K562 (cell line): ENCODE data around the gene AFF2. TPM values are rescaled to one million over a fixed set of nuclear protein-coding genes. Genes with fewer than 3 reads are reported as not detected.

Experiments used
- ATAC-seq: fragments of 200-7000 bp; cut with Tn5 transposase; 3 replicates; pipeline ENCODE4 v1.9.1; 2020; ENCODE audit warnings: moderate library complexity
- BruUV-seq: library from RNA; stranded (reverse); fragments of 400-500 nt; replicated peaks from 2 replicates; lab custom pipeline; 2021; lab: Mats Ljungman, UMichigan
- CTCF ChIA-PET: fragments of 300-600 bp; formaldehyde crosslinking; extraction: SDS; loops from one replicate; lab custom pipeline; 2021; ENCODE audit warnings: low intra/inter-chr PET ratio; lab: Yijun Ruan, JAX
- POLR2A ChIA-PET: fragments of 300-600, 350-650 bp; sonication (Branson Sonifier 250); formaldehyde crosslinking; extraction: SDS; loops from one replicate; lab custom pipeline; 2021; ENCODE audit warnings: antibody characterized with exemption, inconsistent platforms; lab: Yijun Ruan, JAX
- DNase-seq, 4 experiments: peaks; one replicate each; pipeline versions ENCODE4 v3.0.0 to v3.0.0-alpha.2; 2011 to 2018; ENCODE audit warnings: low spot score in 3 of 4, mixed read lengths in 3 of 4; ENCODE audit errors: extremely low read depth in 1 of 4
- FAIRE-seq: peaks from 2 replicates; lab custom pipeline; 2011; peaks lifted over from hg19 to GRCh38; lab: Jason Lieb, UNC
- H2AFZ ChIP-seq: 2 replicates; pipeline ENCODE4 v1.6.0; 2011; ENCODE audit warnings: low read depth, low read length, control low read depth, inconsistent platforms
- H3K27ac ChIP-seq: fragments of 200-600 bp; 3 replicates; pipeline ENCODE4 v1.8.0; 2011; ENCODE audit warnings: low read depth, mild to moderate bottlenecking, control low read depth, inconsistent platforms, low read length, moderate library complexity, mixed read lengths; ENCODE audit errors: extremely low read depth
- H3K27me3 ChIP-seq, 2 experiments: fragments of 300-600 bp in 1 of 2; 2 replicates in 1 of 2; 3 replicates in 1 of 2; pipeline versions ENCODE4 v1.6.0 to v1.8.0; 2011; ENCODE audit warnings: inconsistent platforms in 2 of 2, low read length in 2 of 2, mild to moderate bottlenecking in 1 of 2, mixed read lengths in 1 of 2, moderate library complexity in 1 of 2; ENCODE audit not compliant: control insufficient read depth in 2 of 2, insufficient read depth in 2 of 2
- H3K36me3 ChIP-seq: fragments of 300-600 bp; 3 replicates; pipeline ENCODE4 v1.8.0; 2011; ENCODE audit warnings: mild to moderate bottlenecking, low read length, inconsistent platforms; ENCODE audit not compliant: control insufficient read depth, insufficient read depth
- H3K4me1 ChIP-seq, 2 experiments: fragments of 200-600 bp in 1 of 2; replicated peaks in 1 of 2; 2 replicates in 1 of 2; 3 replicates in 1 of 2; pipeline versions ENCODE4 v1.5.1 to v1.8.0; 2011; ENCODE audit warnings: inconsistent platforms in 2 of 2, low read length in 2 of 2, mild to moderate bottlenecking in 1 of 2, mixed read lengths in 1 of 2, moderate library complexity in 1 of 2; ENCODE audit not compliant: control insufficient read depth in 2 of 2, insufficient read depth in 2 of 2
- H3K4me2 ChIP-seq: 2 replicates; pipeline ENCODE4 v1.6.1; 2011; ENCODE audit warnings: low read length, control low read depth, inconsistent platforms, mixed read lengths; ENCODE audit not compliant: insufficient read depth
- H3K4me3 ChIP-seq: fragments of 200-600 bp; sonication (generic), shearing (Covaris generic); 2 replicates; pipeline ENCODE4 v1.5.1; 2016; ENCODE audit warnings: control low read depth, inconsistent platforms
- H3K79me2 ChIP-seq: fragments of 200-600 bp; 3 replicates; pipeline ENCODE4 v1.8.0; 2011; ENCODE audit warnings: low read length, inconsistent platforms; ENCODE audit not compliant: control insufficient read depth, insufficient read depth
- H3K9ac ChIP-seq, 2 experiments: 2 replicates each; pipeline versions ENCODE4 v1.6.0 to v1.6.1; 2011; ENCODE audit warnings: low read depth in 2 of 2, low read length in 2 of 2, control low read depth in 1 of 2, inconsistent platforms in 1 of 2, mild to moderate bottlenecking in 1 of 2, mixed read lengths in 1 of 2; ENCODE audit not compliant: insufficient read depth in 1 of 2
- H3K9me1 ChIP-seq: one replicate; pipeline ENCODE4 v1.6.0; 2011; ENCODE audit warnings: inconsistent platforms, mild to moderate bottlenecking, low read length, moderate library complexity; ENCODE audit not compliant: control insufficient read depth, insufficient read depth
- H3K9me3 ChIP-seq: replicated peaks from 2 replicates; pipeline ENCODE4 v1.5.1; 2011; ENCODE audit warnings: low read depth, low read length, inconsistent platforms; ENCODE audit not compliant: control insufficient read depth, insufficient read depth
- H4K20me1 ChIP-seq: replicated peaks from 2 replicates; pipeline ENCODE4 v1.6.1; 2011; ENCODE audit warnings: low read length, inconsistent platforms, mixed read lengths; ENCODE audit not compliant: control insufficient read depth, insufficient read depth
- ARID3B ChIP-seq: fragments of 250-450 bp; sonication (Bioruptor Pico); IDR thresholded peaks from 2 replicates; pipeline ENCODE4 v1.4.0; 2020; ENCODE audit warnings: borderline replicate concordance
- CCNT2 ChIP-seq: IDR thresholded peaks from 2 replicates; pipeline ENCODE4 v1.6.1; 2011; ENCODE audit warnings: borderline replicate concordance, low read depth, mild to moderate bottlenecking, moderate library complexity, mixed read lengths, low read length; ENCODE audit not compliant: insufficient read length; ENCODE audit errors: extremely low read depth
- CTBP1 ChIP-seq: fragments of 450-650 bp; IDR thresholded peaks from 2 replicates; pipeline ENCODE4 v1.6.1; 2016; ENCODE audit warnings: borderline replicate concordance
- POLR2G ChIP-seq: fragments of 200-400 bp; formaldehyde crosslinking; IDR thresholded peaks from 2 replicates; pipeline ENCODE4 v1.6.1; 2017; ENCODE audit warnings: low read depth, mild to moderate bottlenecking, antibody characterized with exemption, low read length, moderate library complexity
- SMC3 ChIP-seq: conservative IDR thresholded peaks from 2 replicates; pipeline ENCODE4 v1.6.1; 2011; ENCODE audit warnings: low read depth, low read length, improper control_type of control experiment; ENCODE audit not compliant: insufficient read depth
- STAG1 ChIP-seq: sonication (generic); formaldehyde crosslinking; IDR thresholded peaks from 2 replicates; pipeline ENCODE4 v1.5.0; 2020; ENCODE audit warnings: missing genetic modification reagents, borderline replicate concordance
- ZBTB2 ChIP-seq: fragments of 450-650 bp; IDR thresholded peaks from 2 replicates; pipeline ENCODE4 v1.6.1; 2016; ENCODE audit warnings: antibody characterized with exemption
- ZFPM2 ChIP-seq: fragments of 250-450 bp; sonication (Bioruptor Pico); IDR thresholded peaks from 2 replicates; pipeline ENCODE4 v1.5.1; 2022; ENCODE audit warnings: mild to moderate bottlenecking
- ZNF184 ChIP-seq: sonication (generic); formaldehyde crosslinking; IDR thresholded peaks from 2 replicates; pipeline ENCODE4 v1.5.0; 2020; ENCODE audit warnings: missing genetic modification reagents
- ZNF253 ChIP-seq: fragments of 250-450 bp; sonication (Bioruptor Pico); conservative IDR thresholded peaks from 2 replicates; pipeline ENCODE4 v1.6.1; 2021; ENCODE audit warnings: mild to moderate bottlenecking
- ZNF436 ChIP-seq: fragments of 250-450, 450-650 bp; sonication (Bioruptor Pico); formaldehyde crosslinking; IDR thresholded peaks from 2 replicates; pipeline ENCODE4 v1.7.0; 2020; ENCODE audit warnings: mild to moderate bottlenecking
- WGBS: fragments of 100-300 bp; shearing (Covaris generic); methylation state at CpG from one replicate; pipeline ENCODE4 v1.1.6; 2016; ENCODE audit warnings: low coverage, mixed read lengths; ENCODE audit not compliant: insufficient coverage; ENCODE audit errors: missing lambda C conversion rate; 5-methylcytosine and 5-hydroxymethylcytosine counted together
- in situ Hi-C: fragments of 300-500 bp; cut with MboI; formaldehyde crosslinking; loops from 4 replicates; pipeline ENCODE4 v1.15.0; 2018; ENCODE audit warnings: inconsistent platforms, mixed read lengths
- intact Hi-C: fragments of 100-400 bp; cut with micrococcal nuclease; formaldehyde crosslinking; loops from 2 replicates; pipeline ENCODE4 v1.14.2; 2022
- polyA plus RNA-seq, 8 experiments: library from polyadenylated mRNA; depleted of rRNA in 4 of 8; stranded (reverse) in 5 of 8; unstranded in 3 of 8; fragments of >200 nt; fragmentation: Nextera tagmentation in 2 of 8; fragmentation: Illumina TruSeq in 1 of 8; extraction: Ambion mirVana in 2 of 8; extraction: Trizol in 1 of 8; gene quantifications; 2 replicates each; pipeline versions ENCODE4 v1.2.1 to v1.2.3, GENCODE V29; 2011 to 2014; ENCODE audit warnings: inconsistent platforms in 1 of 8, missing spikeins in 1 of 8
- total RNA-seq, 7 experiments: library from RNA; depleted of rRNA in 6 of 7; stranded (reverse); fragments of >200 nt in 6 of 7; fragmentation: Illumina TruSeq in 2 of 7; extraction: Trizol in 2 of 7; gene quantifications; 2 replicates each; pipeline versions ENCODE4 v1.2.1 to v1.2.3, GENCODE V29; 2011 to 2021; ENCODE audit warnings: low replicate concordance in 1 of 7

Gene AFF2
- total and polyA plus RNA-seq, 9 of the 15 experiments (the other 6 are each of a cell fraction or from before 2014, with no cell fraction given): 0.01 to 0.20 (median 0.07) TPM

- BruUV-seq: no TSS peak
- H3K27ac ChIP-seq: no peak overlapping the region
- 9% methylated on average over 13 of the region's 35 CpGs for WGBS
- no peaks in the 10 kb centered on the region for H3K9me3 ChIP-seq
- no peaks in the 10 kb centered on the region for H3K36me3 ChIP-seq
- FAIRE-seq: no peak
- no peaks in the 10 kb centered on the region for H3K9me1 ChIP-seq
- no peak overlapping the region for H3K4me3 ChIP-seq
- intact Hi-C loops: no loop called here
- no peak for TF ChIP-seq SMC3
- TF ChIP-seq CTBP1: no peak
- TF ChIP-seq ARID3B (CRISPR knock-in tag): no peak
- no peak for TF ChIP-seq STAG1
- TF ChIP-seq ZBTB2: no peak
- TF ChIP-seq ZFPM2 (CRISPR knock-in tag): no peak
- no peak for TF ChIP-seq POLR2G
- TF ChIP-seq ZNF253 (CRISPR knock-in tag): no peak
- TF ChIP-seq ZNF436 (CRISPR knock-in tag): no peak
- no peak for TF ChIP-seq CCNT2
- no peak for TF ChIP-seq ZNF184 (CRISPR knock-in tag)
- in situ Hi-C loops: no loop called here
- no peak overlapping the region for H3K4me2 ChIP-seq
- no peak overlapping the region for H2AFZ ChIP-seq
- POLR2A ChIA-PET: interaction anchor here (0.5 kb wide), 1 partner anchor 875 kb away, joined by 3 read pairs; no protein-coding TSS in a partner anchor
- no peaks in the 10 kb centered on the region for H3K27me3 ChIP-seq
- H3K9ac ChIP-seq: no peak overlapping the region
- DNase-seq: no peak
- ATAC-seq: no peak
- no peaks in the 10 kb centered on the region for H3K4me1 ChIP-seq
- CTCF ChIA-PET: no interaction called here
- no peaks in the 10 kb centered on the region for H3K79me2 ChIP-seq
- no peaks in the 10 kb centered on the region for H4K20me1 ChIP-seq
These were observed 587 bp upstream of the AFF2 start for GRCh38 chrX:148499638-148500422.
